K562 treated with DMSO at 1 percent for 12 hours (cell line): ENCODE data around the gene MAGI2. TPM values are rescaled to one million over a fixed set of nuclear protein-coding genes. Genes with fewer than 3 reads are reported as not detected.

Experiments
- total RNA-seq: library from RNA; unstranded; fragments of 300-600 nt; gene quantifications from 2 replicates; pipeline ENCODE4 v1.2.3, GENCODE V29; 2022; ENCODE audit not compliant: insufficient read depth

Gene MAGI2
- total RNA-seq: 0.83 and 1.4 TPM in 2 replicates

GRCh38 chr7:79453558-79454360 lies at the start of gene MAGI2:
MAGI2 (minus strand) TSS chr7:79453667; CDS start chr7:79453320, 347 bp downstream.

